HCT116 (cell line): ENCODE results near the gene ARL14EPL.

Source experiments
- CEBPB ChIP-seq: IDR thresholded peaks from 2 replicates; pipeline ENCODE4 v1.6.1; 2012; ENCODE audit warnings: low read depth
- EZH2 ChIP-seq: fragments of 200-600 bp; sonication (generic); IDR thresholded peaks from 2 replicates; pipeline ENCODE4 v1.6.1; 2017; ENCODE audit warnings: antibody characterized with exemption, mixed run types
- FOSL1 ChIP-seq: IDR thresholded peaks from 2 replicates; pipeline ENCODE4 v1.6.1; 2012; ENCODE audit warnings: low read depth
- POLR2A ChIP-seq: IDR thresholded peaks from 2 replicates; pipeline ENCODE4 v1.7.0; 2011; ENCODE audit warnings: borderline replicate concordance; ENCODE audit not compliant: insufficient read depth, insufficient read length; ENCODE audit errors: extremely low read depth
- POLR2AphosphoS5 ChIP-seq: IDR thresholded peaks from 2 replicates; pipeline ENCODE4 v1.6.1; 2011; ENCODE audit warnings: mild to moderate bottlenecking, low read depth, low read length, moderate library complexity
- SIN3A ChIP-seq: IDR thresholded peaks from 2 replicates; pipeline ENCODE4 v1.6.1; 2012; ENCODE audit warnings: low read depth
- SP1 ChIP-seq: IDR thresholded peaks from 2 replicates; pipeline ENCODE4 v1.6.1; 2012; ENCODE audit warnings: low read depth
- YY1 ChIP-seq: IDR thresholded peaks from 2 replicates; pipeline ENCODE4 v1.6.1; 2011; ENCODE audit warnings: low read length, low read depth, moderate library complexity, mild to moderate bottlenecking; ENCODE audit not compliant: insufficient replicate concordance; ENCODE audit errors: extremely low read depth
- ZFX ChIP-seq: fragments of 450-650 bp; IDR thresholded peaks from 2 replicates; pipeline ENCODE4 v1.6.1; 2017
- TF ChIP-seq, protein P1 (sequence below), 3 experiments: fragments of 200-600 bp in 1 of 3; sonication (generic) in 1 of 3; IDR thresholded peaks in 2 of 3; conservative IDR thresholded peaks in 1 of 3; 2 replicates each; pipeline ENCODE4 v1.5.1; 2012 to 2017; ENCODE audit warnings: low read depth in 2 of 3, low read length in 2 of 3, antibody characterized with exemption in 1 of 3, borderline replicate concordance in 1 of 3, control low read depth in 1 of 3, mild to moderate bottlenecking in 1 of 3, mixed read lengths in 1 of 3, mixed run types in 1 of 3, moderate library complexity in 1 of 3; ENCODE audit not compliant: insufficient read depth in 1 of 3
- TF ChIP-seq, protein P2 (sequence below): IDR thresholded peaks from 2 replicates; pipeline ENCODE4 v1.6.1; 2012; ENCODE audit warnings: low read depth
- TF ChIP-seq, protein P3 (sequence below): IDR thresholded peaks from 2 replicates; pipeline ENCODE4 v1.6.1; 2012

DNA sequence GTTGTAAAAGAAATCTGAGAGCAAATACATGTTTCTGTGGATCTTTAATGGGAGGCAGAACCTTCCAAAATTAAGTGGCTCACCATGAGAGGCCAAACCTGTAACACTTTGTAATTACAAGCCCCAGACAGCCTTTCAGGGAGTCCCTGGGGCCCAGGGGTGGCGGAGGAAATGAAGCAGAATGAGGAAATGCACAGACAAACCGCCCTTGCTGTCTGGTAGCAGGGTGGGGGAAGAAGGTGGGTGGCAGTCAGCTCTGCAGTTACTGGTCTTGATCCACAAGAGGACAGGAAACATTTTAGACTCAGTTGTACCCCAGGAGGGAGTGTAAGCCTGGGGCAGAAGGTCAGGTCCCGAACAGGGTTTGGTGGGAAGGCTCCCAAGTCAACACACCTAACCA is 6.5 kb downstream of the ARL14EPL start:
- TF ChIP-seq, protein P1, sequence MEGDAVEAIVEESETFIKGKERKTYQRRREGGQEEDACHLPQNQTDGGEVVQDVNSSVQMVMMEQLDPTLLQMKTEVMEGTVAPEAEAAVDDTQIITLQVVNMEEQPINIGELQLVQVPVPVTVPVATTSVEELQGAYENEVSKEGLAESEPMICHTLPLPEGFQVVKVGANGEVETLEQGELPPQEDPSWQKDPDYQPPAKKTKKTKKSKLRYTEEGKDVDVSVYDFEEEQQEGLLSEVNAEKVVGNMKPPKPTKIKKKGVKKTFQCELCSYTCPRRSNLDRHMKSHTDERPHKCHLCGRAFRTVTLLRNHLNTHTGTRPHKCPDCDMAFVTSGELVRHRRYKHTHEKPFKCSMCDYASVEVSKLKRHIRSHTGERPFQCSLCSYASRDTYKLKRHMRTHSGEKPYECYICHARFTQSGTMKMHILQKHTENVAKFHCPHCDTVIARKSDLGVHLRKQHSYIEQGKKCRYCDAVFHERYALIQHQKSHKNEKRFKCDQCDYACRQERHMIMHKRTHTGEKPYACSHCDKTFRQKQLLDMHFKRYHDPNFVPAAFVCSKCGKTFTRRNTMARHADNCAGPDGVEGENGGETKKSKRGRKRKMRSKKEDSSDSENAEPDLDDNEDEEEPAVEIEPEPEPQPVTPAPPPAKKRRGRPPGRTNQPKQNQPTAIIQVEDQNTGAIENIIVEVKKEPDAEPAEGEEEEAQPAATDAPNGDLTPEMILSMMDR (IDR thresholded peaks at IDR 0.05 in 2 of 3, conservative IDR thresholded peaks at IDR 0.05 in 1 of 3; ENCODE audit: borderline replicate concordance in 1 of 3, insufficient read depth in 1 of 3, low read depth in 2 of 3, low read length in 2 of 3): no peak
- TF ChIP-seq CEBPB (no peak), EZH2 (no peak), POLR2A (no peak), SIN3A (no peak), YY1 (no peak), POLR2AphosphoS5 (no peak), ZFX (no peak), SP1 (no peak), FOSL1 (no peak)
- TF ChIP-seq, protein P2, sequence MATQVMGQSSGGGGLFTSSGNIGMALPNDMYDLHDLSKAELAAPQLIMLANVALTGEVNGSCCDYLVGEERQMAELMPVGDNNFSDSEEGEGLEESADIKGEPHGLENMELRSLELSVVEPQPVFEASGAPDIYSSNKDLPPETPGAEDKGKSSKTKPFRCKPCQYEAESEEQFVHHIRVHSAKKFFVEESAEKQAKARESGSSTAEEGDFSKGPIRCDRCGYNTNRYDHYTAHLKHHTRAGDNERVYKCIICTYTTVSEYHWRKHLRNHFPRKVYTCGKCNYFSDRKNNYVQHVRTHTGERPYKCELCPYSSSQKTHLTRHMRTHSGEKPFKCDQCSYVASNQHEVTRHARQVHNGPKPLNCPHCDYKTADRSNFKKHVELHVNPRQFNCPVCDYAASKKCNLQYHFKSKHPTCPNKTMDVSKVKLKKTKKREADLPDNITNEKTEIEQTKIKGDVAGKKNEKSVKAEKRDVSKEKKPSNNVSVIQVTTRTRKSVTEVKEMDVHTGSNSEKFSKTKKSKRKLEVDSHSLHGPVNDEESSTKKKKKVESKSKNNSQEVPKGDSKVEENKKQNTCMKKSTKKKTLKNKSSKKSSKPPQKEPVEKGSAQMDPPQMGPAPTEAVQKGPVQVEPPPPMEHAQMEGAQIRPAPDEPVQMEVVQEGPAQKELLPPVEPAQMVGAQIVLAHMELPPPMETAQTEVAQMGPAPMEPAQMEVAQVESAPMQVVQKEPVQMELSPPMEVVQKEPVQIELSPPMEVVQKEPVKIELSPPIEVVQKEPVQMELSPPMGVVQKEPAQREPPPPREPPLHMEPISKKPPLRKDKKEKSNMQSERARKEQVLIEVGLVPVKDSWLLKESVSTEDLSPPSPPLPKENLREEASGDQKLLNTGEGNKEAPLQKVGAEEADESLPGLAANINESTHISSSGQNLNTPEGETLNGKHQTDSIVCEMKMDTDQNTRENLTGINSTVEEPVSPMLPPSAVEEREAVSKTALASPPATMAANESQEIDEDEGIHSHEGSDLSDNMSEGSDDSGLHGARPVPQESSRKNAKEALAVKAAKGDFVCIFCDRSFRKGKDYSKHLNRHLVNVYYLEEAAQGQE: no peak
- TF ChIP-seq, protein P3, sequence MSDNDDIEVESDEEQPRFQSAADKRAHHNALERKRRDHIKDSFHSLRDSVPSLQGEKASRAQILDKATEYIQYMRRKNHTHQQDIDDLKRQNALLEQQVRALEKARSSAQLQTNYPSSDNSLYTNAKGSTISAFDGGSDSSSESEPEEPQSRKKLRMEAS: no peak
